ENCODE results near the gene NTN5. TPM values are rescaled to one million over a fixed set of nuclear protein-coding genes. Genes with fewer than 3 reads are reported as not detected.

The NTN5 gene
- total and polyA plus RNA-seq, 2 experiments from 2014 or later, result 0.52 to 0.94 TPM

- TF ChIP-seq CTCF (conservative IDR thresholded peaks at IDR 0.05; ENCODE audit: low read depth in 2 of 2), result no peak
- no peak for TF ChIP-seq POLR2AphosphoS5 (IDR thresholded peaks at IDR 0.05; ENCODE audit: low read depth)
- no peak for TF ChIP-seq REST (IDR thresholded peaks at IDR 0.05; ENCODE audit: unreplicated experiment)
Measured at GRCh38 chr19:48624791-48625723, 47.8 kb downstream of the NTN5 start (continued).

- Histone ChIP-seq H3K27ac (ENCODE audit: low read depth) (peak overlapping the region; percentile 91), H2AFZ (no peak overlapping the region), H3K9me2 (ENCODE audit: insufficient read depth) (no peaks in the 10 kb centered on the region), H3K79me2 (replicated peaks; ENCODE audit: insufficient read depth) (peaks cover 19% of the 10 kb centered on the region), H3K36me3 (ENCODE audit: insufficient read depth) (no peaks in the 10 kb centered on the region), H3F3A (replicated peaks; ENCODE audit: low read depth) (0 out of 2 replicates have a peak, but pooled peaks cover 9% of the 10 kb centered on the region), H3K4me3 (peak overlapping the region; percentile 92), H3K4me2 (peak overlapping the region; percentile 94), H3K27me3 (ENCODE audit: insufficient read depth) (no peaks in the 10 kb centered on the region), H3K4me1 (ENCODE audit: insufficient read depth) (peaks cover 15% of the 10 kb centered on the region), H4K20me1 (replicated peaks; ENCODE audit: insufficient read depth) (peaks cover 13% of the 10 kb centered on the region)
- Mint-ChIP-seq H3K9me3 (no peaks in the 10 kb centered on the region; the same call in 2 of the 3 replicates), H3K4me1 (peaks cover 35% of the 10 kb centered on the region), H3K4me3 (peak overlapping the region; percentile 72), H3K27ac (peak overlapping the region; percentile 93), H3K36me3 (ENCODE audit: low read depth) (peaks cover 11% of the 10 kb centered on the region; the same call in 2 of the 3 replicates), H3K27me3 (ENCODE audit: insufficient read depth, low read depth, poor library complexity) (peaks cover 16% of the 10 kb centered on the region)
- ATAC-seq (peak; percentile 77), DNase-seq (ENCODE audit: low spot score) (peak; percentile 99)
- no peak for TF ChIP-seq EZH2phosphoT487 (IDR thresholded peaks at IDR 0.05; ENCODE audit: unreplicated experiment)
- TF ChIP-seq POLR2AphosphoS5 (IDR thresholded peaks at IDR 0.05; ENCODE audit: low read depth), result peak; percentile 91
- no peak for TF ChIP-seq JUNB (IDR thresholded peaks at IDR 0.05; ENCODE audit: unreplicated experiment)
- TF ChIP-seq ZNF114 (CRISPR knock-in tag; IDR thresholded peaks at IDR 0.05), result no peak
- TF ChIP-seq NANOG (IDR thresholded peaks at IDR 0.05; ENCODE audit: borderline replicate concordance), result no peak
- TF ChIP-seq CTCF (conservative IDR thresholded peaks at IDR 0.05; ENCODE audit: low read depth in 2 of 2), result no peak
- TF ChIP-seq REST (IDR thresholded peaks at IDR 0.05; ENCODE audit: unreplicated experiment), result no peak
- TF ChIP-seq ETS1 (IDR thresholded peaks at IDR 0.05), result peak; percentile 60; the same call in 1 of the 2 replicates
- no peak for TF ChIP-seq ZNF331 (CRISPR knock-in tag; IDR thresholded peaks at IDR 0.05; ENCODE audit: low read depth)
- TF ChIP-seq STAT1 (IDR thresholded peaks at IDR 0.05; ENCODE audit: unreplicated experiment), result no peak
Measured at GRCh38 chr19:48624067-48624594, 48.7 kb downstream of the NTN5 start.
